Cardiac atrium fibroblast (primary cell): Measurements from ENCODE around the gene CCNH. TPM values are rescaled to one million over a fixed set of nuclear protein-coding genes. Genes with fewer than 3 reads are reported as not detected.

Experiments
- total RNA-seq: library from RNA; depleted of rRNA; stranded (reverse); fragments of >200 nt; gene quantifications from 2 replicates; pipeline ENCODE4 v1.2.3, GENCODE V29; 2015

Gene CCNH
- total RNA-seq: 41.5 and 84.3 TPM in 2 replicates

DNA sequence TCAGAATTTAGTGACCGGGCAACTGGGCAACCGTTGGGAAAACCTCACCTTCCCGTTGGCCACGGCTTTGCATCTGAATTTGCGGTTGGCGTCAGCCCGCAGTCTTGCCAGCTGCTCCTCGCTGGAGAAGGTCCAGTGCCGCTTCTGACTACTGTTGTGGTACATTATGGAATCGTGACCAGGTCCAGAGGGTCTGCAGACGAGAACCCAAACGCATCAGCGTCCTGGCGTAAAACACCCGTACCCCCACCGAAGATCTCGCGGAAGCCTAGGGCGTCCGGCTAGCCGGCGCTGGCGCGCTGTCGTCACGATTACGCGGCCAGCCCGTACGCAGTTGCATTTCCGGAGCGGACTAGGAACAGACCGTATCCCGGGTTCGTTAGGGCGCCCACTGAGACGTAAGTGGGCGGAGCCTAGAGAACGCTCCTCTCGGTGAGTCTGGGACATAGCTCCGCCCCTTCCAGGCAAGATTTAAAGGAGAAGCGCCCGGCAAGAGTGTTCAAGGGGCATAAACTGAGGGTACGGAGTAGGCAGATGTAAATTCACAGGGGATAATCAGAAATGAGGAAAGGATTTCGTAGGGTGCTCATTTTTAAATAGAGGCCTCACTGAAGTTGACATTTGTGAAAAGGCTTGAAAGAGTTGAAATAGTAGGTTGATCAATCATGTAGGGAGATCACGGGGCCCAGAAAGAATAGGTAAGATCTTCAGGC lies at the start of gene CCNH:
Gene CCNH (minus strand): TSS at position 301 of the 713 bp plus-strand sequence. CDS start 136 bp downstream, at position 165.

Other genes starting within 250 kb of the CCNH start
- 23.6 and 26.7 TPM in 2 replicates for gene RASA1, start 145.0 kb downstream of the CCNH start, total RNA-seq